HG02571 (cell line): ENCODE data around the gene SEZ6.

Experiments used
- ATAC-seq: cut with Tn5 transposase; IDR thresholded peaks from one replicate; pipeline ENCODE4 v1.9.1; 2021; ENCODE audit warnings: mild to moderate bottlenecking, moderate library complexity; ENCODE audit not compliant: unreplicated experiment

Gene SEZ6

GRCh38 chr17:29005936-29006511, at the start of gene SEZ6:
TSS of gene SEZ6 (minus strand) at chr17:29006033. CDS start at chr17:29005869, 164 bp downstream.
- ATAC-seq, result no peak

GRCh38 chr17:29054835-29055234, 49.0 kb upstream of the SEZ6 start:
- ATAC-seq, result no peak

GRCh38 chr17:29051731-29052130, 45.9 kb upstream of the SEZ6 start:
- no peak for ATAC-seq

- ATAC-seq, result no peak
Measured at GRCh38 chr17:29051194-29051593, 45.4 kb upstream of the SEZ6 start.

- ATAC-seq, result no peak
Measured at GRCh38 chr17:29050176-29050575, 44.3 kb upstream of the SEZ6 start.

GRCh38 chr17:29049541-29050145, 43.8 kb upstream of the SEZ6 start:
- no peak for ATAC-seq

- no peak for ATAC-seq
Measured at GRCh38 chr17:29048440-29049368, 42.9 kb upstream of the SEZ6 start.

- no peak for ATAC-seq
Measured at GRCh38 chr17:29046473-29046839, 40.6 kb upstream of the SEZ6 start.

- ATAC-seq, result no peak
Measured at GRCh38 chr17:29045734-29046472, 40.1 kb upstream of the SEZ6 start.

GRCh38 chr17:29045026-29045425, 39.2 kb upstream of the SEZ6 start:
- ATAC-seq, result no peak

GRCh38 chr17:29043539-29044145, 37.8 kb upstream of the SEZ6 start:
- no peak for ATAC-seq

- ATAC-seq, result no peak
Measured at GRCh38 chr17:29042679-29043538, 37.1 kb upstream of the SEZ6 start, which contains the start of gene PIPOX. TSS of gene PIPOX (plus strand) at chr17:29043141. CDS start at chr17:29043226, 85 bp downstream.

- ATAC-seq, result no peak
Measured at GRCh38 chr17:29042026-29042678, 36.3 kb upstream of the SEZ6 start.

- no peak for ATAC-seq
Measured at GRCh38 chr17:29041571-29041970, 35.7 kb upstream of the SEZ6 start.

- no peak for ATAC-seq
Measured at GRCh38 chr17:29041091-29041490, 35.3 kb upstream of the SEZ6 start.

- no peak for ATAC-seq
Measured at GRCh38 chr17:29039764-29040598, 34.1 kb upstream of the SEZ6 start.

GRCh38 chr17:29038085-29038795, 32.4 kb upstream of the SEZ6 start:
- ATAC-seq, result no peak

GRCh38 chr17:29037739-29038084, 31.9 kb upstream of the SEZ6 start:
- no peak for ATAC-seq
